Heart left ventricle (tissue), 13 donors: ENCODE results near the gene GPRC5B.

Source experiments
- CTCF ChIP-seq, 12 donors: fragments of 200-600 bp; sonication (generic) in 4 of 12; IDR thresholded peaks; one replicate each; pipeline versions ENCODE4 v1.5.0 to v1.8.0; 2018 to 2022; ENCODE audit warnings: antibody characterized with exemption in 12 of 12, mild to moderate bottlenecking in 5 of 12
- POLR2A ChIP-seq, 2 donors: fragments of 450-650 bp; IDR thresholded peaks; one replicate each; pipeline ENCODE4 v1.6.1; 2017; ENCODE audit warnings: antibody characterized with exemption in 2 of 2, mild to moderate bottlenecking in 2 of 2, moderate library complexity in 2 of 2
- donor health status: ischemic (EF 13 %, LVEDD 7.1; RV severe dilation, severe dysfunction).
- donor health status: DM: no; HTN: yes; CAD: no.
- donor health status: DM: no; HTN: no; CAD: no.
- donor health status: ischemic (EF 25% LVEDD 6.9; RV normal size, moderate dysfunction).
- donor health status: ischemic (EF 25% LVEDD 5.7; RV mildly dilated, moderate dysfunction).
- donor health status: ischemic (EF 35%, LVEDD 5.7; RV mildly dilated, moderate dysfunction).
- donor health status: nonischemic (EF 11% LVEDD 7.7; RV severe dilation, severe dysfunction).
- donor health status: DM: yes; HTN: yes; CAD: no.
- donor health status: PGD.
- donor health status: ischemic (EF 29% LVEDD 5.4; RV normal size, mild dysfunction).
- donor health status: nonischemic (EF 23%, LVEDD 6.1; RV moderate dilation, normal function).

GRCh38 chr16:19844945-19845641 is 39.6 kb downstream of the GPRC5B start:
- TF ChIP-seq CTCF (IDR thresholded peaks at IDR 0.05) = no peak
- TF ChIP-seq POLR2A (IDR thresholded peaks at IDR 0.05) = no peak
